IMR-90 (cell line): Measurements from ENCODE around the gene ADRA2B.

Experiments used
- CEBPB ChIP-seq: IDR thresholded peaks from 2 replicates; pipeline ENCODE4 v1.6.1; 2012; ENCODE audit warnings: low read depth, low read length, improper control_type of control experiment
- CHD1 ChIP-seq: IDR thresholded peaks from 2 replicates; pipeline ENCODE4 v1.6.1; 2012; ENCODE audit warnings: low read depth, low read length, improper control_type of control experiment
- FOS ChIP-seq: fragments of 150-350 bp; IDR thresholded peaks from 2 replicates; pipeline ENCODE4 v1.6.1; 2016; ENCODE audit warnings: low read depth, low read length
- MAFK ChIP-seq: IDR thresholded peaks from 2 replicates; pipeline ENCODE4 v1.6.1; 2012; ENCODE audit warnings: low read depth, low read length, improper control_type of control experiment
- MXI1 ChIP-seq: IDR thresholded peaks from 2 replicates; pipeline ENCODE4 v1.6.1; 2012; ENCODE audit warnings: low read depth, mild to moderate bottlenecking, low read length, moderate library complexity, borderline replicate concordance
- POLR2A ChIP-seq: IDR thresholded peaks from 2 replicates; pipeline ENCODE4 v1.6.1; 2012; ENCODE audit warnings: mild to moderate bottlenecking, low read depth, low read length
- RAD21 ChIP-seq: IDR thresholded peaks from 2 replicates; pipeline ENCODE4 v1.6.1; 2012; ENCODE audit warnings: low read length, improper control_type of control experiment
- SMC3 ChIP-seq: fragments of 150-350 bp; IDR thresholded peaks from 2 replicates; pipeline ENCODE4 v1.6.1; 2016; ENCODE audit warnings: low read depth, mild to moderate bottlenecking, antibody characterized with exemption, low read length, moderate library complexity
- TF ChIP-seq, protein P1 (sequence below): conservative IDR thresholded peaks from 2 replicates; pipeline ENCODE4 v1.5.1; 2012; ENCODE audit warnings: mild to moderate bottlenecking, low read depth, low read length, improper control_type of control experiment

DNA sequence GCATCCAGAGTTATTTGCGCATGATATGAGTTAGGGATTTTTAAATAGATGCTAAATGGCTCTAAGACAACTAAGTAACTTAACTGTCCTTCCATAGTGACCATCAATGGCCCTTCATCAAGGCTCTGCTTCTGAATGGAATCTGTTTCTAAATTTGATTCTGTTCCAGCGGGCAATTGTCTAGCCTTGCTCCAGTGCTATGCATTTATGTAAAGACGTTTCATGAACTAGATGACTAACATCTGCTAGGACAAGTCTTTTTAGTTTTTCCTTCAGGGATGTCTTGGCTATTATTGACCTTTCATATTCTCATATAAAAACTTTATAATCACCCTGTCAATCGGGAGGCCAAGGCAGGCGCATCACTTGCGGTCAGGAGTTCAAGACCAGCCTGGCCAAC, 12.1 kb upstream of the ADRA2B start:
- TF ChIP-seq CHD1: no peak
- TF ChIP-seq, protein P1, sequence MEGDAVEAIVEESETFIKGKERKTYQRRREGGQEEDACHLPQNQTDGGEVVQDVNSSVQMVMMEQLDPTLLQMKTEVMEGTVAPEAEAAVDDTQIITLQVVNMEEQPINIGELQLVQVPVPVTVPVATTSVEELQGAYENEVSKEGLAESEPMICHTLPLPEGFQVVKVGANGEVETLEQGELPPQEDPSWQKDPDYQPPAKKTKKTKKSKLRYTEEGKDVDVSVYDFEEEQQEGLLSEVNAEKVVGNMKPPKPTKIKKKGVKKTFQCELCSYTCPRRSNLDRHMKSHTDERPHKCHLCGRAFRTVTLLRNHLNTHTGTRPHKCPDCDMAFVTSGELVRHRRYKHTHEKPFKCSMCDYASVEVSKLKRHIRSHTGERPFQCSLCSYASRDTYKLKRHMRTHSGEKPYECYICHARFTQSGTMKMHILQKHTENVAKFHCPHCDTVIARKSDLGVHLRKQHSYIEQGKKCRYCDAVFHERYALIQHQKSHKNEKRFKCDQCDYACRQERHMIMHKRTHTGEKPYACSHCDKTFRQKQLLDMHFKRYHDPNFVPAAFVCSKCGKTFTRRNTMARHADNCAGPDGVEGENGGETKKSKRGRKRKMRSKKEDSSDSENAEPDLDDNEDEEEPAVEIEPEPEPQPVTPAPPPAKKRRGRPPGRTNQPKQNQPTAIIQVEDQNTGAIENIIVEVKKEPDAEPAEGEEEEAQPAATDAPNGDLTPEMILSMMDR: no peak
- no peak for TF ChIP-seq POLR2A
- no peak for TF ChIP-seq FOS
- no peak for TF ChIP-seq MAFK
- no peak for TF ChIP-seq CEBPB
- TF ChIP-seq RAD21: no peak
- TF ChIP-seq SMC3: no peak
- TF ChIP-seq MXI1: no peak
